B cell (primary cell): ENCODE results near the gene DDR1.

ENCODE experiments used
- EZH2 ChIP-seq: IDR thresholded peaks from 2 replicates; pipeline ENCODE4 v1.6.1; 2012; ENCODE audit warnings: borderline replicate concordance, low read depth, mild to moderate bottlenecking, moderate library complexity, low read length; ENCODE audit not compliant: insufficient read depth, poor library complexity, severe bottlenecking
- TF ChIP-seq, protein P1 (sequence below): fragments of 200-600 bp; IDR thresholded peaks from one replicate; pipeline ENCODE4 v1.8.0; 2022; ENCODE audit warnings: antibody characterized with exemption, mild to moderate bottlenecking

DNA sequence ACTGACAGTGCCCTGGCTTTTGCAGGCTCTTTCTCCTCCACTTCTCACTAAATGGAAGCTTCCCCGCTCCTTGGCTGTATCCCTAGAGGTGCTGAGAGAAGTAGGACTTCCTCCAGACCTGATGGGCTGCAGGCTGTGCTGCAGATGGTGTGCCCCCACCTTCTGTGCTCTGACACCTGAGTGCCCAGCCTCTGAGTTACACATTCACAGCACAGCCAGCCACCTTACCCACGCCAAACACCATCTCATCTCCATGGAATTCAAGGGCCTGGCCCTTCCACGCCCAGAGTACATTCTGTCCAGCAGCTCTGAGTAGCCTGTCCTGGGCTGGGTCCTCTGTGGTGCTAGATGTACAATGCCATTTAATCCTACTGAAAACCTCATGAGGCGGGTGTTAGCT lies 42.3 kb downstream of the DDR1 start:
- TF ChIP-seq, protein P1, sequence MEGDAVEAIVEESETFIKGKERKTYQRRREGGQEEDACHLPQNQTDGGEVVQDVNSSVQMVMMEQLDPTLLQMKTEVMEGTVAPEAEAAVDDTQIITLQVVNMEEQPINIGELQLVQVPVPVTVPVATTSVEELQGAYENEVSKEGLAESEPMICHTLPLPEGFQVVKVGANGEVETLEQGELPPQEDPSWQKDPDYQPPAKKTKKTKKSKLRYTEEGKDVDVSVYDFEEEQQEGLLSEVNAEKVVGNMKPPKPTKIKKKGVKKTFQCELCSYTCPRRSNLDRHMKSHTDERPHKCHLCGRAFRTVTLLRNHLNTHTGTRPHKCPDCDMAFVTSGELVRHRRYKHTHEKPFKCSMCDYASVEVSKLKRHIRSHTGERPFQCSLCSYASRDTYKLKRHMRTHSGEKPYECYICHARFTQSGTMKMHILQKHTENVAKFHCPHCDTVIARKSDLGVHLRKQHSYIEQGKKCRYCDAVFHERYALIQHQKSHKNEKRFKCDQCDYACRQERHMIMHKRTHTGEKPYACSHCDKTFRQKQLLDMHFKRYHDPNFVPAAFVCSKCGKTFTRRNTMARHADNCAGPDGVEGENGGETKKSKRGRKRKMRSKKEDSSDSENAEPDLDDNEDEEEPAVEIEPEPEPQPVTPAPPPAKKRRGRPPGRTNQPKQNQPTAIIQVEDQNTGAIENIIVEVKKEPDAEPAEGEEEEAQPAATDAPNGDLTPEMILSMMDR: no peak
- TF ChIP-seq EZH2: no peak
